ENCODE results near the gene BSG.

The BSG gene

DNA sequence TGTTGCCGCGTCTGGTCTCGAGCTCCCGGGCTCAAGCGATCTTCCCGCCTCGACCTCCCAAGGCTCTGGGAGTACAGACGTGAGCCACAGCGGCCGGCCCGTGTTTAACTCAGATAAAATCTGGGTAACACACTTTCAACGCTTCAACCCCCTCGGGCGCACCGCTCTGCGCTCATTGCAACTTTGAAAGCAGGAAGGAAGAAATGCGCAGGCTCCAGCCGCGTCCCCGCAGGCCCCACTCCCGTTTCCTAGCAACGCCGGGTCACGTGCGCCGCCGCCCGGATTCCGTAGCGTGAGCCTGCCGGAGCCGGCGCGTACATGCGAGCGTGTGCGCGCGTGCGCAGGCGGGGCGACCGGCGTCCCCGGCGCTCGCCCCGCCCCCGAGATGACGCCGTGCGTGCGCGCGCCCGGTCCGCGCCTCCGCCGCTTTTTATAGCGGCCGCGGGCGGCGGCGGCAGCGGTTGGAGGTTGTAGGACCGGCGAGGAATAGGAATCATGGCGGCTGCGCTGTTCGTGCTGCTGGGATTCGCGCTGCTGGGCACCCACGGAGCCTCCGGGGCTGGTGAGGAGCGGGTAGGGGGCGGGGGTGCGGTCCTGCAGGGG is at the start of gene BSG:
BSG (plus strand) TSS at position 457 of the 603 bp plus-strand sequence; CDS start at position 496, 39 bp downstream.
- peak; percentile 97 to 98 (median 97) for DNase-seq (ENCODE audit: low read depth in 3 of 3)

DNA sequence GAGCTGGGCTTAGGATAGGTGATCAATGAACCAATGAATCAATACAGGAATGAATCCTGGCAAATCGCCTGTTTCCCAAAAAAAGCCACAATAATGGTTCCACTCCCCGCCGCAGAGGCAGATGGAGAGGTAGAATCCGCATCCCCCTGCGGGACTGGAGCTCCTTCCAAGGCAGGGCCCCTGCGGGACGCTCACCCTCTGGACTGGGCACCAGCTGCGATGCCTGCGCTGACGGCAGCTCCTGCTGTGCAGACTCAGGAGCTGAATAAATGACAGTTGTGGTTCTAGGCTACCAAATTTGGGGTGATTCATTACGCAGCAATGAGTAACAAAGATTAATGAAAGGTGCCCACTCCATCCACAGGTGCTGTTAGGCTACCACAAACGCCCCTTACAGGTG is 49.7 kb upstream of the BSG start:
- DNase-seq (ENCODE audit: low read depth in 3 of 3): no peak

DNA sequence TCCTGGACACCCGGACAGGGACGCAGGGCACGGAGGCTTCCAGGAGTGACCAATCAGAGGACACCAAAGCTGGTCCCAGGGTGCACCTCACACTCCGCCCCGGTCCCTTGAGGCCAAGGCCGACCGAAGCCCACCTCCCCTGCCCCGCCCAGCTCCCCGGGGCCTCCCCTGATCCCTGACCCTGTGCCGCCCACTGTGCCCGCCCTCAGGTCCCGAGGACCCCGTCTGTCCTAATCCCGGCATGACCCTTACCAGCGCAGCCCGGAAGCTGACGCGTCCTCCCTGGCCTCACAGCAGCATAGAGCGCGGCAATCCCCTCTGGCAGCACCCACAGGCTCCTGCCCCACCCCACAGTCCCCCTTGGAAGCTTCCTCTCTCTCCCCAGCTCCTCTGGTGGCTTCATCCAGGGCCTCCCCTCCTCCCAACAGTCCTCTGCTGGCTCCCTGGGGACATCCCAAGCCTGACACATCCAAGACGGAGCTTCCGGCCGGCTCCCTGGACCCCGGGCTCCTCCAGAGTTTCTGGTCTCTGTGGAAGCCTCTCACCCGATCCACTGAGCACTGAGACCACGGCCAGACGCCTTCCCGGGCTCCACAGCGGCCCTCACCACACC is 48.2 kb upstream of the BSG start:
- no peak for DNase-seq (ENCODE audit: low read depth in 3 of 3)

DNA sequence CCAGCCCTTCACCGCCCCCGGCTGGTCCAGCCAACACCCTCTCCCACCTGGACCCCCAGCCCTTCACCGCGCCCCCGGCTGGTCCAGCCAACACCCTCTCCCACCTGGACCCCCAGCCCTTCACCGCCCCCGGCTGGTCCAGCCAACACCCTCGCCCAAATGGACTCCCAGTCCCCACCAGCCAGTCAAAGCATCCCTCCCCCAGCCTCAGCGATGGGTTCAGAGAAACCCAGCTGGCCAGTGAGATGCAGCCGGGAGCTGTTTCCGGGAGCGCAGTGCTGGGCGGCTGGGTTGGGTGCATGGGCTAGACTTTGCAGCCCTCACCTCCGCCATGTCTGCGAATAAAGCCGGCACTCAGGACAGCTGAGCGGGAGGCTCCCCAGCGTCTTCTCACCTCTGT is 47.4 kb upstream of the BSG start:
- no peak for DNase-seq (ENCODE audit: low read depth in 3 of 3)

DNA sequence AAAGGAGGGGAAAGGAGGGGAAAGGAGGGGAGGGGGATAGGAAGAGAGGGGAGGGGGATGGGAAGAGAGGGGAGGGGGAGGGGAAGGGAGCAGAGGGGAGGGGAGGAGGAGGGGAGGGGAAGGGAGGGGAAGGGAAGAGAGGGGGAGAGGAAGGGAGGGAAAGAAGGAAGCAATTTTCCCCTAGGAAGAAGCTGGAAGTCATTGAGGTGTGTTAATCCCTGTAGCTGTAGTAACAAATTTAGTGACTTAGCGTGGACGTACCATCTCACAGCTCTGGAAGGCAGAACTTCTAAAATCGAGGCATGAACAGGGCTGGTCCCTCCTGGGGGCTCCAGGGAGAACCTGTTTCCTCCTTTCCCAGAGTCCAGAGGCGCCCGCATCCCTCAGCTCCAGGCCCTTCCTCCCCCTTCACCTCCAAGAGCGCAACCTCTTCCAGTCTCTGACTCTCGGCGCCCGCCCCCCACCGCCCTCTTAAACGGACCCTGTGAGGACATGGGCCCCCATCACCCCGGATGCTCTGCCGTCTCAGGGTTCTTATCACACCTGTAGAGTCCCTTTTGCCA is 46.5 kb upstream of the BSG start:
- DNase-seq (ENCODE audit: low read depth in 3 of 3): no peak

DNA sequence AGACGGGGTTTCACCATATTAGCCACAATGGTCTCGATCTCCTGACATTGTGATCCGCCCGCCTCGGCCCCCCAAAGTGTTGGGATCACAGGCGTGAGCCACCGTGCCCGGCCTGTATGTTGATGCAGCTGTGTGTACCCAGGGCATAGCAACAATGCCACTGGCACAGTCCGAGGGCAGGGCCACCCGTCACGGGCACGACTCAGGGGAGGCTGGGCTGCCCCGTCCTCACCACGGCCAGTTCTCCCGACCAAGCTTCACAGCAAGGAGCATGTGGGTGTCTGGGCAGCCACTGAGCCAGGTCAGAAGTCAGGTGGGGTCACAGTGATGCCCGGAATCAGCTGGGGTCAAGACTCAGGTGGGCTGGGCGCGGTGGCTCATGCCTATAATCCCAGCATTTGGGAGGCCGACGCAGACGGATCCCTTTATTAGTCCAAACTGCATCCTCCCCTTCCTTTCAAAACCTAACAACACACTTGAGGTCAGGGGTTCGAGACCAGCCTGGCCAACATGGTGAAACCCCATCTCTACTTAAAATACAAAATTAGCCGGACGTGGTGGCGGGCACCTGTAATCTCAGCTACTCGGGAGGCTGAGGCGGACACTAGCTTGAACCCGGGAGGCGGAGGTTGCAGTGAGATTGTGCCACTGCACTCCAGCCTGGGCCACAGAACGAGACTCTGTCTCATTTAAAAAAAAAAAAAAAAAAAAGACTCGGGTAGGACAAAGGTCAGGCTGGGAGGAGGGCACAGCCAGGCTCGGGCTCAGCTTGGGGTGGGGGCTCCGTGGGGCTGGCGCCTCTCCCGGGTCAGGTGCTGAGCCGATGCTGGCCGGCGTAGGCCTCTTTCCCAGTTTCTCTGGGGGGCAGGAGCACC is 42.0 kb upstream of the BSG start:
- no peak for DNase-seq (ENCODE audit: low read depth in 3 of 3)

DNA sequence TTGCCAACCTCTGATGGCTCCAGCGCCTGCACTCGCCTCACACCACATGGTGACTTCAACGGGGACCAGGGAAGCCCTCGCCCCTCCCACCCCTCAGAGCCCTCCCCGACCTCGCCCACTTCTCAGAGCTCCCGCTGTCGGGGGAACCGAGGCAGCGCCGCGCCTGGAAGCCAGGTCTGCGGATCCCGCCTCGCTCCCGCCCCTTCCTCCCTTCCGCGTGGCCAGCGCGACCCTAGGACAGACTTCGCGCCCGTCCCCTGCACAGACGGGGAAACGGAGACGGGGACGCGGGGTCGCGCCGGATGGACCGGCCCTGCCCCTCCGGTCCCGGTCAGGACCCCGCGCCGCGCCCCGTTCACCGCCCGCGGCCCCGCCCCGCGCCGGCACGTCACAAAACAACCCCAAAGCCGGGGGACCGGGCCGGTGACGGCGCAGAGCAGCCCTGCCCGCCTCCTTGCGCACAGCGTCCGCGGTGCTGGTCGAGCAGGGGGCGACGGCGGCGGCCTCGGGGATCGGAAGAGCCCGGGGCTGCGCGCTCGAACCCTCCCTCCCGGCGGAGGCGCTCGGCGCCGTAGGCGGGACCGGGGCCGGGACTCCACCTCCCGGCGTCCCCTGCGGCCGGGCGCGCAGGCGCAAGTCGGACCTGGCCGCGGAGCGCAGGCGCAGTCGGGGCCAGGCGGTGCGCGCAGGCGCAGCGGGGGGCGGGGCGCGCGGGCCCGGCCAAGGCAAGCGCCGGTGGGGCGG is 41.2 kb upstream of the BSG start:
- peak; percentile 64 to 86 (median 77) for DNase-seq (ENCODE audit: low read depth in 3 of 3)

DNA sequence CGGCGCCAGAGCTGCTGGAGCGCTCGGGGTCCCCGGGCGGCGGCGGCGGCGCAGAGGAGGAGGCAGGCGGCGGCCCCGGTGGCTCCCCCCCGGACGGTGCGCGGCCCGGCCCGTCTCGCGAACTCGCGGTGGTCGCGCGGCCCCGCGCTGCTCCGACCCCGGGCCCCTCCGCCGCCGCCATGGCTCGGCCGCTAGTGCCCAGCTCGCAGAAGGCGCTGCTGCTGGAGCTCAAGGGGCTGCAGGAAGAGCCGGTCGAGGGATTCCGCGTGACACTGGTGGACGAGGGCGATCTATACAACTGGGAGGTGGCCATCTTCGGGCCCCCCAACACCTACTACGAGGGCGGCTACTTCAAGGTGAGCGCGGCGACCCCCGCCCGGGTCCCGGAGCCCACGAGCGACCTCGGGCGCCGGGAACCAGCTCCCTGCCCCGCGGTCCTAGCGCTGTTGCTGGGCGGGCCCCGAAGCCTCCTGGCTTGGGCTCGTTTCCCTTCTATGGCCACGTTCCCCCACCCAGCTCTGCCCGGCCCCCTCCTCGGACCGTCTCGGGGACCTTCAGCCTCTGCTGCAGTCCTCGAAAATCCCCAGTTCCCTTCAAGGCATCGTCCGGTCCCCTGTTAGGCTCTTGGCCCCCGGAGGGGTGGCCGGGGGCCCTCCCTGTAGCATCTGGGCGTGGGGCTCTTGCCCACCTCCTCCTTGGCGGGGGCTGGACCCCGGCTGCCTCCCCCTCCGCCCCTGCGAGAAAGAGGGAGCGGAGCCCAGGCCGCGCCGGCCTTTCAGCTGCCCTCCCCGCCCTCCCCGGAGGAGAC is 40.4 kb upstream of the BSG start, which contains the start of gene CDC34:
CDC34 (plus strand) TSS at position 8 of the 808 bp plus-strand sequence; CDS start at position 180, 172 bp downstream.
- no peak for DNase-seq (ENCODE audit: low read depth in 3 of 3)

DNA sequence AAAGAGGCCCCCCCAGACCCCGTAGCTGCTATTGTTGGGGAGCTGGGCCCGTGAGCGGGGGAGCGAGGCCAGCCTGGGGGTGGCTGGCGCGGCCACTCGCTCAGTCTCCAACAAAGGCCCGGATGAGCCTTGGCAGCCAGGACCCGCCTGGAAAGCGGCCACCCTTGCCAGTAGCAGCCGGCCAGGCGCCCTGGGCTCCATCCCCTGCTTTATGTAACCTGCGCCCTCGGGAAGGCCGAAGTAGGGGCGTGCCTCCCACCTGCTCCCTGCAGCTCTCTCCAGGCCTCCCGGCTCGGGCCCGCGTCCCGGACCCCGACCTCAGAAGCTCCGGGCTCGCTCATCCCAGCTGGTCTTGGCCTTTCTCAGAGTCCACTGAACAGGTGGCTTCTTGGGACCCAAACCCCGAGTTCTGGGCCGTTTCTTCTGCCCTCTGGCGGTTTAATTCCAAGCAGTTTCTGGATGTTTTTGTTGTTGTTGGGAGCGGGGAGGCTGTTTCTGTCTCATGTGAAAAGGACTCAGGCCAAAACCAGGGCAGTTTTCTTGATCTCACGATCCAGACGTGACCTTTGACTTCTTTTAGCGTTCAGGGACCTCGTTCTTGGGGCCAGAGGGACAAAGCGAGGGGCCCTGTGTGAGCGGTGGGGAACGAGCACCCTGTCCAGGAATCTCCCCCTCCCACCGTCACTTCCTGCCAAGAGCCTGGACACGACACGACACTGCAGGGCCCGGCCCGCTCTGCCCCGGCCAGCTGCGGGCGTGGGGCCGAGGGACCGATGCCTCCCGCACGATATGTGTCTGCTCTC is 39.6 kb upstream of the BSG start:
- DNase-seq (ENCODE audit: low read depth in 3 of 3): no peak

DNA sequence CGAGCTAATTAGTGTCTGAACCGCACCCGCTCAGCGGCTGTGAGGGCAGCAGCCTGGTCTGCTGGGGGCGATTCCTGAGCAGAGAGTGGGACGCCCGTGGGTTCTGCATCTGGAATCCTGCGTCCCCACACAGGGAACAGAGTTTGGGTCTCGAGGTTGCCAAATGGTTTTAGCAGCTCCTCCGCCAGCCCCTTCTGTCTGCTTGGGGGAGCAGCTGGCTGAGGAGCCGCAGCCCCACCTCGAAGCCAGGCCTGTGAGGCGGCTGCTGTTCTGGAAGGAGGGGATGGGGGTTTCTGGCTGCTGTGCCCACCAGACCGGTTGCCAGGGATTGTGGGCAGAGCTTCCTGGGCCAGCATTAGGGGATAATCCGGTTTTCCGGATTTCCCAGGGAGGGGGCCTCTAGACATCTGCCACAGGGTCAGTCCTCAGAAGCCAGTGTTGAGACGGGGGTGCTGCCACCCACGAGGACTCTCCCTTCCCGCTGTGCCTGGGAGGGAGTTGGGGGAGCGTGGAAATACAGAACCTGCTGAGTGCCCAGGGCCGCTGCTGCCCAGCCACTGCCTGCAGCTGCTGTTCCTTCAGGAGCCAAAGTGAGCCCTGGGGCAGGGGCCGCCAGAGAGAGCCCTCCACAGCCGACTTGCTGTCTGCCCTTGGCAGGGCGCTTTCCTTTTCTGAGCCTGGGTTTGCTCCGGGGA is 38.9 kb upstream of the BSG start:
- DNase-seq (ENCODE audit: low read depth in 3 of 3): no peak

DNA sequence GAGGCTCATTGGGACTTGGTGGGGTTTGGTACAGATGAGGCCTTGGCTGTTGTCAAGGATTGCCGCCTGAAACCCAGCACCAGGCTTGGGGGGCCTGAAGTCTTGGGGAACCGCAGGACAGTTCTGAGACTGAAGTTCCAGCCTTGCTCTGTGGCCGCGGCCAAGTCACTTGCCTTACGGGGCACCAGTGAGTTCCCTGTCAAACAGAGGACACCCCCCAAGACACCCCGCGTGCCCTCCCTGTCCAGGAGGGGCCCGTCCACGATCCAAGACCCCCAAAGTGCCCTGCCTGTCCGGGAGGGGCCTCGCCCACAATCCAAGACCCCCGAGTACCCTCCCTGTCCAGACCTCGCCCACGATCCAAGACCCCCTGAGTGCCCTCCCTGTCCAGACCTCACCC is 38.3 kb upstream of the BSG start:
- DNase-seq (ENCODE audit: low read depth in 3 of 3): no peak

- no peak for DNase-seq (ENCODE audit: low read depth in 3 of 3)
These were observed 37.2 kb upstream of the BSG start for GRCh38 chr19:535017-535835.

- DNase-seq (ENCODE audit: low read depth in 3 of 3): no peak
These were observed 36.1 kb upstream of the BSG start for GRCh38 chr19:536031-536880.

GRCh38 chr19:536881-537404 is 35.5 kb upstream of the BSG start:
- DNase-seq (ENCODE audit: low read depth in 3 of 3): no peak

DNA sequence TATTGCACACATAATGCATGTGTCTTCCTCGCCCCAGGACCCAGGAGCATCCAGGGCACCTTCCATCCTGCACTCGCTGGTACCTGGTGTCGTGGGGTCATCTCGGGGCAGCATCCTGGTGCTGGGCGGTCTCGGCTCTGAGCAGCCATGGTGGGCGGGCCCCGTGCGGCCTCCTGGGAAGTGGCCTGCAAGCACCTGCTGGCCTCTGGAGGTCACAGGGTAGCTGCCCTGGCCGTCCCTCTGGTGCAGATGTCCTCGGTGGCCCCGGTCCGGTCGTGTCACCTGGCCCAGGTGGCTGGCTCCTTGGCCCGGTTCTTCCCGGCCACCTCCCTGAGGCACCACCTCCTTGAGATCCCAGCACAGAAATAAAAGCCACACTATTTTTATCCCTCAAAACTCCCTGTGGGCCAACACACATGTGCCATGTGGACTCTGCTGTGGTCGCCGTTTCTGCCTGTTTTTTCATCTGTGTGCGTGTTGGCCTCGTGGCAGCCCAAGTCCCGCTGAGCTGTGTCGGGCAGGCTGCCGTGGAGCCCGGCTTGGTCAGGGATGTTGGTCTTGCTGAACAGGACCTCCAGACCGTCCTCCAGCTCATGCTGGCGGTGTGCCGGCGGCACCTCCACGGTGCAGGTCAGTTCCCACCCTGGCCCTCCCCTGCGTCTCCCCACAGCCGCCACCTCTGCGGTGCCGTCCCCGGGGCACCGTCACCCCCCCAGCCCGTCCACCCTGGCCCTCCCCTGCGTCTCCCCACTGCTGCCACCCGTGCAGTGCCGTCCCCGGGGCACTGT is 33.6 kb upstream of the BSG start:
- no peak for DNase-seq (ENCODE audit: low read depth in 3 of 3)

DNA sequence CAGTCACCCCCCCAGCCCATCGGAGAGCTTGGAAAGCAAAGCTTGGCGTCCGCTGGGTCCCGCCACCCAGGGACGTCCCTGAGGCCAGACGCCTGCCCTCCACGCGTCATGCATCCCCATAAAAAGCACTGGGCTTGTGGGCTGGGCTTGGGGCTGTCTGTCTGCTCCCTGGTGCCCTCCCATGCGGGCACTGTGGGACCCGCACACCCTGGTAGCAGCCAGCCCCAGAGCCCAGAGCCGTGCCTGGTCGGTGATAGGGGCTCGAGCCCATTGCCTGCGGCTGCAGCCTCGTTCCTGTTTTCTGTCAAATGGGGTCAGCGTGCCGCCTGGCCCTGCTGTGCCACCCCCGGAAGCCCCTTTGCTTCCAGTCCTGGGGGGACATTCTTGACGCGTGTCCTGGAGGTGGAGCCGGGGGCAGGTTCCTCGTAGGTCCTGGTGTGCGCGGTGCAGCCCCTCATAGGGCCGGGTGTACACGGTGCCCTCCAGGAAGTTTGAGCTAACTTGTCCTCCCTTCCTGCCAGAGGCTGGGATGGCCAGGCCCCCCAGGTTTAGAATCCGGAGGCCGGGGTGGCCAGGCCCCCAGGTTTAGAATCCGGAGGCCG is 32.9 kb upstream of the BSG start:
- no peak for DNase-seq (ENCODE audit: low read depth in 3 of 3)

Measured in stimulated activated CD4-positive, alpha-beta T cell treated with anti-CD3 and anti-CD28 coated beads, TNF-alpha, amount 100 ng/mL, for 24 hours (primary cell).